Gastrocnemius medialis (tissue), 4 donors: Measurements from ENCODE around the gene SMG5. TPM values are rescaled to one million over a fixed set of nuclear protein-coding genes. Genes with fewer than 3 reads are reported as not detected.

ENCODE experiments used
- ATAC-seq, 2 donors: fragments of 150-250 bp; one replicate each; pipeline ENCODE4 v1.9.1; 2016
- DNase-seq, 2 donors: peaks; one replicate each; pipeline ENCODE4 v3.0.0-alpha.2; 2019
- H3K27ac ChIP-seq, 4 donors: fragments of 200-600 bp; sonication (generic); 1 replicate in 1 of 4; 2 replicates in 3 of 4; pipeline ENCODE4 v1.5.1; 2016 to 2018; ENCODE audit warnings: mild to moderate bottlenecking in 2 of 4, moderate library complexity in 1 of 4
- H3K27me3 ChIP-seq, 3 donors: fragments of 200-600 bp; sonication (generic) in 2 of 3; 1 replicate in 1 of 3; 2 replicates in 2 of 3; pipeline versions ENCODE4 v1.5.1 to v1.6.0; 2016 to 2019; ENCODE audit warnings: mild to moderate bottlenecking in 1 of 3, moderate library complexity in 1 of 3
- H3K36me3 ChIP-seq, 2 donors: fragments of 200-600 bp; sonication (generic) in 1 of 2; one replicate each; pipeline ENCODE4 v1.5.1; 2017 to 2018
- H3K4me1 ChIP-seq, 2 donors: fragments of 200-600 bp; sonication (generic) in 1 of 2; one replicate each; pipeline ENCODE4 v1.5.1; 2016 to 2017; ENCODE audit warnings: mild to moderate bottlenecking in 2 of 2
- H3K4me3 ChIP-seq, 4 donors: fragments of 200-600 bp; sonication (generic) in 3 of 4; 1 replicate in 1 of 4; 2 replicates in 3 of 4; pipeline ENCODE4 v1.5.1; 2016 to 2019; ENCODE audit warnings: mild to moderate bottlenecking in 2 of 4
- H3K9me3 ChIP-seq, 3 donors: fragments of 200-600 bp; sonication (generic) in 2 of 3; 1 replicate in 1 of 3; 2 replicates in 2 of 3; pipeline ENCODE4 v1.5.1; 2016 to 2019
- POLR2A ChIP-seq, 2 donors: fragments of 450-650 bp; IDR thresholded peaks; one replicate each; pipeline ENCODE4 v1.6.1; 2017; ENCODE audit warnings: antibody characterized with exemption in 2 of 2, mild to moderate bottlenecking in 2 of 2, moderate library complexity in 2 of 2
- in situ Hi-C, 4 donors: fragments of 200-750 bp; cut with MboI; loops; one replicate each; pipeline versions ENCODE4 v1.15.0 to v1.8.0; 2017; ENCODE audit warnings: low sequenced_read_pairs in 4 of 4
- intact Hi-C: fragments of 100-400 bp; cut with DNase I; formaldehyde crosslinking; loops from one replicate; pipeline ENCODE4 v1.15.1; 2023; ENCODE audit warnings: low total_unique reads
- total RNA-seq, 4 donors: library from RNA; depleted of rRNA; stranded (reverse); fragments of >200 nt; gene quantifications; one replicate each; pipeline versions ENCODE4 v1.1.0 to v1.2.3, GENCODE V29; 2016
- TF ChIP-seq, protein P1 (sequence below), 5 experiments: fragments of 450-650 bp in 3 of 5; fragments of 200-600 bp in 2 of 5; sonication (generic) in 2 of 5; IDR thresholded peaks in 4 of 5; conservative IDR thresholded peaks in 1 of 5; 1 replicate in 4 of 5; 2 replicates in 1 of 5; pipeline ENCODE4 v1.5.1; 2016 to 2019; ENCODE audit warnings: antibody characterized with exemption in 5 of 5, mild to moderate bottlenecking in 3 of 5, moderate library complexity in 3 of 5

SMG5 gene
- total RNA-seq, 4 donors from 2014 or later = 47.4 to 83.1 (median 62.7) TPM

DNA sequence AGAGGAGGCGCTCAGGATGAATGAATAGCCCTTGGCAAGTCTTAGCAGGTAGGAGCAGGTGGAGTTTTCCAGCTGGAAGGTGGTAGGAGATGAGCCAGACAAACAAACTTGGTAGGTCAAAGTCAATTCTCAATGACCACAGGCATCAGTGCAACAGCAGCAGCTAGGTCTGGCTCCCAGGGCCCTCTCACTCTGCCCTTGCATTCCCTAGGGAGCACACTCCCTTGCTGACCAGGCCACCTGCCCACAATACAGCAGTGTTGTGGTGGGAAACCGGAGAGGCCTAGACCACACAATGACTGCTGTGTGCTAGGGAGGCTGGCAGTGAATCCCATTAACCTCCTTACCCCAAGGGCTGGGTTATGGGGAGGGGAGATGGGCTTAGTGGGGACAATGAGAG is 21.7 kb downstream of the SMG5 start:
- no peaks in the 10 kb centered on the region for H3K27me3 ChIP-seq
- no peak overlapping the region for H3K4me3 ChIP-seq
- TF ChIP-seq, protein P1, sequence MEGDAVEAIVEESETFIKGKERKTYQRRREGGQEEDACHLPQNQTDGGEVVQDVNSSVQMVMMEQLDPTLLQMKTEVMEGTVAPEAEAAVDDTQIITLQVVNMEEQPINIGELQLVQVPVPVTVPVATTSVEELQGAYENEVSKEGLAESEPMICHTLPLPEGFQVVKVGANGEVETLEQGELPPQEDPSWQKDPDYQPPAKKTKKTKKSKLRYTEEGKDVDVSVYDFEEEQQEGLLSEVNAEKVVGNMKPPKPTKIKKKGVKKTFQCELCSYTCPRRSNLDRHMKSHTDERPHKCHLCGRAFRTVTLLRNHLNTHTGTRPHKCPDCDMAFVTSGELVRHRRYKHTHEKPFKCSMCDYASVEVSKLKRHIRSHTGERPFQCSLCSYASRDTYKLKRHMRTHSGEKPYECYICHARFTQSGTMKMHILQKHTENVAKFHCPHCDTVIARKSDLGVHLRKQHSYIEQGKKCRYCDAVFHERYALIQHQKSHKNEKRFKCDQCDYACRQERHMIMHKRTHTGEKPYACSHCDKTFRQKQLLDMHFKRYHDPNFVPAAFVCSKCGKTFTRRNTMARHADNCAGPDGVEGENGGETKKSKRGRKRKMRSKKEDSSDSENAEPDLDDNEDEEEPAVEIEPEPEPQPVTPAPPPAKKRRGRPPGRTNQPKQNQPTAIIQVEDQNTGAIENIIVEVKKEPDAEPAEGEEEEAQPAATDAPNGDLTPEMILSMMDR (IDR thresholded peaks at IDR 0.05 in 4 of 5, conservative IDR thresholded peaks at IDR 0.05 in 1 of 5) = no peak
- H3K27ac ChIP-seq = no peak overlapping the region
- intact Hi-C loops (no loop called here), in situ Hi-C loops (no loop called here)
- ATAC-seq = no peak
- H3K36me3 ChIP-seq = peaks cover 8 to 89% of the 10 kb centered on the region in 2 donors
- H3K4me1 ChIP-seq = no peaks in the 10 kb centered on the region
- H3K9me3 ChIP-seq = no peaks in the 10 kb centered on the region
- no peak for DNase-seq

DNA sequence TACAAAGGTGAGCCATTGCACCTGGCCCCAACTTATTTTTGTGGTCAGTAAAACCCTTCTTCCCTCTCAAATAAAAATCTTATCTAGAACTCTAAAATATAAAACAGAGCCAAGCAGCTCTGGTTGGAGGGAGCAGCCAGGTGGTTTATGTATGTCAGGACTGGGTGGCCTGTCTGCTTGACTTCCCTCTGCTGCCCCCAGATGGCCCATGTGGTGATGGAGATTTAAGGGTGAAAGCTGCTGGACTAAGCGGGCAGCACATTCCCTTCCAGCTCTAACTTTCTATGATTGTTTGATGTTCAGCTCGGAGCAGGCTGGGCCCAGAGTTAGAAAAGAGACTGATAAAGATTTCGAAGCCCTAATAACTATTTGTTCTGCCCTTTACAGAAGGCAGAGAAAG is 22.8 kb downstream of the SMG5 start:
- no peak overlapping the region for H3K4me3 ChIP-seq
- in situ Hi-C loops (no loop called here), intact Hi-C loops (no loop called here)
- no peak for TF ChIP-seq POLR2A (IDR thresholded peaks at IDR 0.05)
- TF ChIP-seq, protein P1 (IDR thresholded peaks at IDR 0.05 in 4 of 5, conservative IDR thresholded peaks at IDR 0.05 in 1 of 5) = no peak
- no peak for DNase-seq
- H3K36me3 ChIP-seq = peaks cover 7 to 88% of the 10 kb centered on the region in 2 donors
- H3K27me3 ChIP-seq = no peaks in the 10 kb centered on the region
- H3K4me1 ChIP-seq = no peaks in the 10 kb centered on the region
- no peak for ATAC-seq
- H3K9me3 ChIP-seq = no peaks in the 10 kb centered on the region
- no peak overlapping the region for H3K27ac ChIP-seq

DNA sequence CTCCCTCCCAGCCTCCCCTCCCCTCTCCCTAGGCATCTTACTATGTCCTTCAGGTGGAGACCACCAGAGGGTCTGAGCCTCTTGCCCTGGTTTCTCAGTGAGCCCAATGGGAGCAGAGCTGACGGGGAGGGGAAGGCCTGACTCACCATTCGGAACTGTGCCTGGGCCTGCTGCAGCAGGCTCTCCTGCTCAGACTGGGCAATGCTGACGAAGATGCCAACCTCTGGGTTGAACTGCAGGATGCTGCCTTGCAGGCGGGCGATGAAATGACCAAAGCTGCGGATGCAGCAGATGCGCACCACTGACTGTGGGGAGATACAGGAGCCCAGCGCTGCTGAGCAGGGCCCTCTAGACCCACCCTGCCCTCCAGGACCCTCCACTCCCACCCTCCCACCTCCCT is 23.8 kb downstream of the SMG5 start:
- no peaks in the 10 kb centered on the region for H3K4me1 ChIP-seq
- no peaks in the 10 kb centered on the region for H3K9me3 ChIP-seq
- no peaks in the 10 kb centered on the region for H3K27me3 ChIP-seq
- intact Hi-C loops (no loop called here), in situ Hi-C loops (no loop called here)
- peaks cover 7 to 88% of the 10 kb centered on the region in 2 donors for H3K36me3 ChIP-seq
- H3K4me3 ChIP-seq = no peak overlapping the region
- ATAC-seq = no peak
- DNase-seq = no peak
- no peak for TF ChIP-seq POLR2A (IDR thresholded peaks at IDR 0.05)
- TF ChIP-seq, protein P1 (IDR thresholded peaks at IDR 0.05 in 4 of 5, conservative IDR thresholded peaks at IDR 0.05 in 1 of 5) = no peak
- no peak overlapping the region for H3K27ac ChIP-seq

DNA sequence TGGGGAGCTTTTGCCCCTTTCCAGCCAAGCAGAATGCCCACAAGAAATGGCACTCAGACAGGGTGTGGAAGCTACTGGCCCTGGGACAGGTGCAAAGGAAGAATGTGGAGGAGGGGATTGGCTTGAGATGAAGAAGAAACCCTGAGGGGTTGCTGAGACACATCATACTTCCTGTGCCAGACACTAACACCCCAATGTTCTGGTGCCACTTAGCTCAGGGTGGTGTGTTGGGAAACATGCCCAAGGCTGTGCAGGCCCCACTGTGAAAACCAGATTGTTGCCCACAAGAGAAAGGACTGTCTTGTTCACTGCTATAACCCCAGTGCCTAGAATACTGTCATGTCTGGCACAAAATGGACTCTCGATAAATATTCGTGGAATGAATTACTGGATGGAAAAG is 24.9 kb downstream of the SMG5 start:
- DNase-seq = no peak
- Histone ChIP-seq H3K4me3 (no peak overlapping the region), H3K27ac (no peak overlapping the region), H3K27me3 (no peaks in the 10 kb centered on the region), H3K9me3 (no peaks in the 10 kb centered on the region), H3K4me1 (no peaks in the 10 kb centered on the region), H3K36me3 (peaks cover 7 to 88% of the 10 kb centered on the region in 2 donors)
- no peak for ATAC-seq
- TF ChIP-seq POLR2A (IDR thresholded peaks at IDR 0.05) = no peak
- TF ChIP-seq, protein P1 (IDR thresholded peaks at IDR 0.05 in 4 of 5, conservative IDR thresholded peaks at IDR 0.05 in 1 of 5) = no peak
- intact Hi-C loops = no loop called here
- in situ Hi-C loops = no loop called here

DNA sequence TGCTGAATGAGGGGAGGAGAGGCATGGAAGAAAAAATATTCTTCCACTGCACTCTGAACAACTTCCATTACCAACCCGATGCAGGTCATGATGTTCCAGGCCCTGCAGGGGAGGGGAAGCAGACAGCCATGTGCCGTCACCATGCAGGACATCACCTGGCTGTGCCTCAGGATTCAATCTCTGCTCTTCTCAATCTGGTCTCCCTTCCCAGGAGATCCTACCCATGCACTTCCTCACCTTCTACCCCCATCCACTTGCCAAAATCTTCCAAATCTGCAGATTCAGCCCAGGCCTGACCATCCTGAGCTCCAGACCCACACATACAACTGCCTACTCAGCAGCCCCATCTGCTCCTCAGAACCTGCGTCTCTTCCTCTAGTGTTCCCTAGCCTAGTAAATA is 29.0 kb downstream of the SMG5 start:
- H3K36me3 ChIP-seq = peaks cover 7 to 86% of the 10 kb centered on the region in 2 donors
- H3K27ac ChIP-seq = no peak overlapping the region
- H3K4me1 ChIP-seq = no peaks in the 10 kb centered on the region
- no peaks in the 10 kb centered on the region for H3K27me3 ChIP-seq
- ATAC-seq (no peak), DNase-seq (no peak)
- in situ Hi-C loops (no loop called here), intact Hi-C loops (no loop called here)
- H3K9me3 ChIP-seq = no peaks in the 10 kb centered on the region
- no peak overlapping the region for H3K4me3 ChIP-seq
- TF ChIP-seq, protein P1 (IDR thresholded peaks at IDR 0.05 in 4 of 5, conservative IDR thresholded peaks at IDR 0.05 in 1 of 5) = no peak
- no peak for TF ChIP-seq POLR2A (IDR thresholded peaks at IDR 0.05)
